PFSK-1 (cell line): ENCODE data around the gene DALRD3.

Experiments used
- POLR2AphosphoS5 ChIP-seq: IDR thresholded peaks from 2 replicates; pipeline ENCODE4 v1.6.1; 2012; ENCODE audit warnings: low read depth, mild to moderate bottlenecking, control low read depth, low read length, moderate library complexity
- REST ChIP-seq, 2 experiments: IDR thresholded peaks; 2 replicates each; pipeline versions ENCODE4 v1.6.1 to v1.8.0; 2011 to 2012; ENCODE audit warnings: low read depth in 2 of 2, low read length in 2 of 2, control low read depth in 1 of 2, inconsistent platforms in 1 of 2, mild to moderate bottlenecking in 1 of 2, moderate library complexity in 1 of 2; ENCODE audit not compliant: insufficient read depth in 1 of 2
- TAF1 ChIP-seq: IDR thresholded peaks from 2 replicates; pipeline ENCODE4 v1.6.1; 2012; ENCODE audit warnings: low read length, control low read depth, borderline replicate concordance; ENCODE audit not compliant: insufficient read depth

- no peak for TF ChIP-seq REST (IDR thresholded peaks at IDR 0.05; ENCODE audit: insufficient read depth in 1 of 2, low read depth in 2 of 2, low read length in 2 of 2)
- TF ChIP-seq POLR2AphosphoS5 = no peak
- no peak for TF ChIP-seq TAF1
These were observed 19.1 kb downstream of the DALRD3 start for GRCh38 chr3:48999085-48999858.
